Mucosa of descending colon (tissue), 3 donors: ENCODE data around the gene SUPT7L. TPM values are rescaled to one million over a fixed set of nuclear protein-coding genes. Genes with fewer than 3 reads are reported as not detected.

ENCODE experiments used
- ATAC-seq: fragments of 200-7000 bp; cut with Tn5 transposase; one replicate; pipeline ENCODE4 v1.9.1; 2020; ENCODE audit warnings: mild to moderate bottlenecking, moderate library complexity
- DNase-seq, 3 donors: peaks; one replicate each; pipeline ENCODE4 v3.0.0-alpha.2; 2020
- H3K36me3 ChIP-seq: fragments of 200-600 bp; one replicate; pipeline ENCODE4 v1.8.0; 2021; ENCODE audit warnings: low read depth, mild to moderate bottlenecking
- H3K4me1 ChIP-seq: fragments of 200-600 bp; one replicate; pipeline ENCODE4 v1.8.0; 2021; ENCODE audit warnings: low read depth, mild to moderate bottlenecking
- H3K4me3 ChIP-seq: fragments of 200-600 bp; one replicate; pipeline ENCODE4 v1.8.0; 2021; ENCODE audit warnings: mild to moderate bottlenecking
- H3K9me3 ChIP-seq: fragments of 200-600 bp; one replicate; pipeline ENCODE4 v1.8.0; 2021; ENCODE audit warnings: mild to moderate bottlenecking
- intact Hi-C, 2 donors: fragments of 100-400 bp; cut with DNase I in 1 of 2; cut with micrococcal nuclease in 1 of 2; formaldehyde crosslinking; loops; one replicate each; pipeline versions ENCODE4 v1.11.0 to v1.11.1; 2022; cut with DNase I, micrococcal nuclease
- total RNA-seq, 3 donors: library from RNA; stranded (reverse); fragmentation: NEBNext Ultra II Directional in 2 of 3; extraction: Animal tissue kit (Norgen Biotek cat#: 25700) in 2 of 3; gene quantifications; one replicate each; pipeline versions ENCODE4 v1.2.1 to v1.2.4, GENCODE V29; 2021 to 2023
- TF ChIP-seq, protein P1 (sequence below): fragments of 200-600 bp; IDR thresholded peaks from one replicate; pipeline ENCODE4 v1.8.0; 2022; ENCODE audit warnings: antibody characterized with exemption, mild to moderate bottlenecking
- donor health status: DM: no; HTN: no; CAD: no; lungs with moderate emphysema.
- donor health status: DM: no; HTN: no; CAD: no.
- donor health status: DM: no; HTN: yes; CAD: no.

SUPT7L gene
- total RNA-seq, 3 donors from 2014 or later = 19.5 to 30.3 (median 28.1) TPM

DNA sequence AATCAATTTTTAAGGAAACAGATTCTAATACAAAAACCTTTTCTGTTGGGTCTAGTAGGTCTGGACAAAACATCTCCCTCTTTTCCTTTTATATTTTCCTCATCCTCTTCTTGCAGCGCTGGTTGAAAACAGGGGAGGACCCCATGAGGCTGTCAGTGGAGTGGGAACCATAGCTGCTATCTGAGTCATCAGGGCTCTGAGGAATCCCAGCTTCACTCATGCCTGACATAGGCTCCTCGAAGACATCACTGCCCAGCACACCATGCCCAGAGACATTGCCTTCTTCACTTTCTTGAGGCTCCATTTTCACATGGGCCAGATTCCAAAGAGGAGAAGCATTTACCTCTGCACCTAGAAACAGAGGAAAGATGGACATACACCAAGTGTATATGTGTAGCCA, 10.0 kb downstream of the SUPT7L start:
- DNase-seq = no peak
- no peak for ATAC-seq
- TF ChIP-seq, protein P1, sequence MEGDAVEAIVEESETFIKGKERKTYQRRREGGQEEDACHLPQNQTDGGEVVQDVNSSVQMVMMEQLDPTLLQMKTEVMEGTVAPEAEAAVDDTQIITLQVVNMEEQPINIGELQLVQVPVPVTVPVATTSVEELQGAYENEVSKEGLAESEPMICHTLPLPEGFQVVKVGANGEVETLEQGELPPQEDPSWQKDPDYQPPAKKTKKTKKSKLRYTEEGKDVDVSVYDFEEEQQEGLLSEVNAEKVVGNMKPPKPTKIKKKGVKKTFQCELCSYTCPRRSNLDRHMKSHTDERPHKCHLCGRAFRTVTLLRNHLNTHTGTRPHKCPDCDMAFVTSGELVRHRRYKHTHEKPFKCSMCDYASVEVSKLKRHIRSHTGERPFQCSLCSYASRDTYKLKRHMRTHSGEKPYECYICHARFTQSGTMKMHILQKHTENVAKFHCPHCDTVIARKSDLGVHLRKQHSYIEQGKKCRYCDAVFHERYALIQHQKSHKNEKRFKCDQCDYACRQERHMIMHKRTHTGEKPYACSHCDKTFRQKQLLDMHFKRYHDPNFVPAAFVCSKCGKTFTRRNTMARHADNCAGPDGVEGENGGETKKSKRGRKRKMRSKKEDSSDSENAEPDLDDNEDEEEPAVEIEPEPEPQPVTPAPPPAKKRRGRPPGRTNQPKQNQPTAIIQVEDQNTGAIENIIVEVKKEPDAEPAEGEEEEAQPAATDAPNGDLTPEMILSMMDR = no peak
- intact Hi-C loops = no loop called here
- Histone ChIP-seq H3K4me1 (no peaks in the 10 kb centered on the region), H3K9me3 (no peaks in the 10 kb centered on the region), H3K4me3 (no peak overlapping the region), H3K36me3 (no peaks in the 10 kb centered on the region)

GRCh38 chr2:27652790-27653189, 10.6 kb downstream of the SUPT7L start:
- no peak for ATAC-seq
- TF ChIP-seq, protein P1 = no peak
- no peaks in the 10 kb centered on the region for H3K9me3 ChIP-seq
- no peaks in the 10 kb centered on the region for H3K4me1 ChIP-seq
- DNase-seq = no peak
- intact Hi-C loops = no loop called here
- no peak overlapping the region for H3K4me3 ChIP-seq
- H3K36me3 ChIP-seq = no peaks in the 10 kb centered on the region

DNA sequence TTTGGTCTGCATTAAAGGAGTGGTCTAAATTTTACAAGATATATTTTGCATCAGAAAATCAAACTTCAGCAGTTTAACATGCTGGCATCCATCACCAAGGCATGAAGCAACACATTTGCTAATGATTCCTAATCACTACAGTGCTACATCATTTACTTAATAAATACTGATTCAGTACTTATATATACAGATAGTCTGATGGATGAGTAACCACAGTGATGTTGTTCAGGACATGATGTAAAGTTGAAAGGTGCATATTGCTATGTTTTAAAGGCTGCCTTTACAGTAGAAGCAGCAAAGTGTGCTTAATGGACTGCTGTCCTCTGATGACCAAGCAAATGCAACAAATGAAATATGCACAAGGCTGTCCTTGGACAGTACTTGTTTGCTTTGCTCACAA, 11.1 kb downstream of the SUPT7L start:
- TF ChIP-seq, protein P1 = no peak
- ATAC-seq (no peak), DNase-seq (no peak)
- Histone ChIP-seq H3K4me1 (no peaks in the 10 kb centered on the region), H3K4me3 (no peak overlapping the region), H3K9me3 (no peaks in the 10 kb centered on the region), H3K36me3 (no peaks in the 10 kb centered on the region)
- intact Hi-C loops = no loop called here

GRCh38 chr2:27651056-27651455, 12.4 kb downstream of the SUPT7L start:
- intact Hi-C loops = no loop called here
- Histone ChIP-seq H3K9me3 (no peaks in the 10 kb centered on the region), H3K4me3 (no peak overlapping the region), H3K4me1 (no peaks in the 10 kb centered on the region), H3K36me3 (no peaks in the 10 kb centered on the region)
- DNase-seq (no peak), ATAC-seq (no peak)
- TF ChIP-seq, protein P1 = no peak

DNA sequence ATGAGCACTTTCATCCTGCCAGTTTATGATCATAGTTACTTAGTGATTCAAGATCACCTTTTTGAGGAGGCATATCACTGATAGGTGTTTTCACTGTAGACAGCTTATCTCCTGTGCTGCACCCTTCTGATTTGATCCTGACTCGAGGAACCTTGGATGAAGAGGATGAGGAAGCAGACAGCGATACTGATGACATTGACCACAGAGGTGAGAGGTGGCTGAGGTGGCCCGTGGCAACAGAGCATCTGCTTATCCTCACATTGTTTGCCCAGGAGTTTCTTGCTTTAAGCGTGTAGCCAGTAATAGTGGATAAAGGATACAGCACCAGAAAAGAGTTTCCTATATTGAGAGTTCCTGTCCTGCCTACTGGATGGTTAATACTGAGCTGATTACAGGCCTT, 15.7 kb downstream of the SUPT7L start:
- TF ChIP-seq, protein P1 = no peak
- DNase-seq (no peak), ATAC-seq (no peak)
- no peaks in the 10 kb centered on the region for H3K36me3 ChIP-seq
- intact Hi-C loops = no loop called here
- no peaks in the 10 kb centered on the region for H3K9me3 ChIP-seq
- no peak overlapping the region for H3K4me3 ChIP-seq
- H3K4me1 ChIP-seq = no peaks in the 10 kb centered on the region

DNA sequence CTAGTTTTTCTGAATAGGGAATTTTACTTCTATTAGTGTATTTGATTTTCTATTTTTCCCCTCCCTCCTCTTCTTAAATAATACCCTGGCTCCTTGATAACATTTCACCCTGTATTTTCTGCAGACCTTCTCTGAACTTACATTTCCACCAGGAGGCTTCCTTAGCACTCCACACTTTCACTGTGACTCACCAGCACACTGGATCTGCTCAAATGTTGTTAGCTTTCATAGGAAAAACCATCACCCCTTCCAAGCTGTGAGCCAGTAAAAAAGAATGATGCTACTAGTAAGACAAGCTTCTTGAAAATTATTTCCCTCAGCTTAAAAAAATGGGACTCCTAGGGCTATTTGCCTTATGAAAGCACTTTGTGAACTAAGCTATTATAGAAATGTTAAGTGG, 16.1 kb downstream of the SUPT7L start:
- DNase-seq (no peak), ATAC-seq (no peak)
- no peaks in the 10 kb centered on the region for H3K36me3 ChIP-seq
- TF ChIP-seq, protein P1 = no peak
- H3K4me3 ChIP-seq = no peak overlapping the region
- intact Hi-C loops = no loop called here
- H3K4me1 ChIP-seq = no peaks in the 10 kb centered on the region
- H3K9me3 ChIP-seq = no peaks in the 10 kb centered on the region
